Gastrocnemius medialis (tissue), 4 donors: ENCODE results near the gene DEFB124. TPM values are rescaled to one million over a fixed set of nuclear protein-coding genes. Genes with fewer than 3 reads are reported as not detected.

Experiments used
- ATAC-seq, 2 donors: fragments of 150-250 bp; one replicate each; pipeline ENCODE4 v1.9.1; 2016
- DNase-seq, 2 donors: peaks; one replicate each; pipeline ENCODE4 v3.0.0-alpha.2; 2019
- H3K27ac ChIP-seq, 4 donors: fragments of 200-600 bp; sonication (generic); 1 replicate in 1 of 4; 2 replicates in 3 of 4; pipeline ENCODE4 v1.5.1; 2016 to 2018; ENCODE audit warnings: mild to moderate bottlenecking in 2 of 4, moderate library complexity in 1 of 4
- H3K27me3 ChIP-seq, 3 donors: fragments of 200-600 bp; sonication (generic) in 2 of 3; 1 replicate in 1 of 3; 2 replicates in 2 of 3; pipeline versions ENCODE4 v1.5.1 to v1.6.0; 2016 to 2019; ENCODE audit warnings: mild to moderate bottlenecking in 1 of 3, moderate library complexity in 1 of 3
- H3K36me3 ChIP-seq, 2 donors: fragments of 200-600 bp; sonication (generic) in 1 of 2; one replicate each; pipeline ENCODE4 v1.5.1; 2017 to 2018
- H3K4me1 ChIP-seq, 2 donors: fragments of 200-600 bp; sonication (generic) in 1 of 2; one replicate each; pipeline ENCODE4 v1.5.1; 2016 to 2017; ENCODE audit warnings: mild to moderate bottlenecking in 2 of 2
- H3K4me3 ChIP-seq, 4 donors: fragments of 200-600 bp; sonication (generic) in 3 of 4; 1 replicate in 1 of 4; 2 replicates in 3 of 4; pipeline ENCODE4 v1.5.1; 2016 to 2019; ENCODE audit warnings: mild to moderate bottlenecking in 2 of 4
- H3K9me3 ChIP-seq, 3 donors: fragments of 200-600 bp; sonication (generic) in 2 of 3; 1 replicate in 1 of 3; 2 replicates in 2 of 3; pipeline ENCODE4 v1.5.1; 2016 to 2019
- POLR2A ChIP-seq, 2 donors: fragments of 450-650 bp; IDR thresholded peaks; one replicate each; pipeline ENCODE4 v1.6.1; 2017; ENCODE audit warnings: antibody characterized with exemption in 2 of 2, mild to moderate bottlenecking in 2 of 2, moderate library complexity in 2 of 2
- in situ Hi-C, 4 donors: fragments of 200-750 bp; cut with MboI; loops; one replicate each; pipeline versions ENCODE4 v1.15.0 to v1.8.0; 2017; ENCODE audit warnings: low sequenced_read_pairs in 4 of 4
- intact Hi-C: fragments of 100-400 bp; cut with DNase I; formaldehyde crosslinking; loops from one replicate; pipeline ENCODE4 v1.15.1; 2023; ENCODE audit warnings: low total_unique reads
- total RNA-seq, 4 donors: library from RNA; depleted of rRNA; stranded (reverse); fragments of >200 nt; gene quantifications; one replicate each; pipeline versions ENCODE4 v1.1.0 to v1.2.3, GENCODE V29; 2016
- TF ChIP-seq, protein P1 (sequence below), 5 experiments: fragments of 450-650 bp in 3 of 5; fragments of 200-600 bp in 2 of 5; sonication (generic) in 2 of 5; IDR thresholded peaks in 4 of 5; conservative IDR thresholded peaks in 1 of 5; 1 replicate in 4 of 5; 2 replicates in 1 of 5; pipeline ENCODE4 v1.5.1; 2016 to 2019; ENCODE audit warnings: antibody characterized with exemption in 5 of 5, mild to moderate bottlenecking in 3 of 5, moderate library complexity in 3 of 5

DEFB124 gene
- total RNA-seq, 4 donors from 2014 or later, result not detected

DNA sequence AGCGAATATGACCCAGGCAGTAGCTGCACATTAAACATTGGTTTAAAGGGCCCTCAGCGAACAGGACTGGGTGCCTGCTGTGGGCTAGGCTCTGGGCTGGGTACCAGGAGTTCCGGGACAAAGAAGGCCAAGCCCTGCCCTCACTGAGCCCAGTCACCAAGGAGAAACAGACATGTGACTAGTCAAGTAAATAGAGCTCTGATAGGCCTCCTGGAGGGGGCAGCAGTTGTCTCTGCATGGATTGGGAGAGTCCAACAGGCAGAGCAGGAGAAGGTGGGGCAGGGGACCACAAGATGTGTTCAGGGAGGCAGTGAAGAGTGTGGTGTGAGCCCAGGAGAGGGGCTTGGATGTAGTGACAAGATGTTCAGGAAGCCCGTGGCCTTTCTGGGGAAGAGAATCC, 42.4 kb upstream of the DEFB124 start:
- TF ChIP-seq, protein P1, sequence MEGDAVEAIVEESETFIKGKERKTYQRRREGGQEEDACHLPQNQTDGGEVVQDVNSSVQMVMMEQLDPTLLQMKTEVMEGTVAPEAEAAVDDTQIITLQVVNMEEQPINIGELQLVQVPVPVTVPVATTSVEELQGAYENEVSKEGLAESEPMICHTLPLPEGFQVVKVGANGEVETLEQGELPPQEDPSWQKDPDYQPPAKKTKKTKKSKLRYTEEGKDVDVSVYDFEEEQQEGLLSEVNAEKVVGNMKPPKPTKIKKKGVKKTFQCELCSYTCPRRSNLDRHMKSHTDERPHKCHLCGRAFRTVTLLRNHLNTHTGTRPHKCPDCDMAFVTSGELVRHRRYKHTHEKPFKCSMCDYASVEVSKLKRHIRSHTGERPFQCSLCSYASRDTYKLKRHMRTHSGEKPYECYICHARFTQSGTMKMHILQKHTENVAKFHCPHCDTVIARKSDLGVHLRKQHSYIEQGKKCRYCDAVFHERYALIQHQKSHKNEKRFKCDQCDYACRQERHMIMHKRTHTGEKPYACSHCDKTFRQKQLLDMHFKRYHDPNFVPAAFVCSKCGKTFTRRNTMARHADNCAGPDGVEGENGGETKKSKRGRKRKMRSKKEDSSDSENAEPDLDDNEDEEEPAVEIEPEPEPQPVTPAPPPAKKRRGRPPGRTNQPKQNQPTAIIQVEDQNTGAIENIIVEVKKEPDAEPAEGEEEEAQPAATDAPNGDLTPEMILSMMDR (IDR thresholded peaks at IDR 0.05 in 4 of 5, conservative IDR thresholded peaks at IDR 0.05 in 1 of 5), result peak in 1 of 5 experiments; percentile 25
- peak; percentile 19 to 34 for TF ChIP-seq POLR2A (IDR thresholded peaks at IDR 0.05)
- DNase-seq, result peak; percentile 56 to 86
- Histone ChIP-seq H3K27ac (peak overlapping the region; percentile 88 to 95 (median 90)), H3K4me3 (no peak overlapping the region), H3K9me3 (no peaks in the 10 kb centered on the region), H3K27me3 (no peaks in the 10 kb centered on the region), H3K36me3 (no peaks in the 10 kb centered on the region), H3K4me1 (peaks cover 38 to 47% of the 10 kb centered on the region in 2 donors)
- ATAC-seq, result peak; percentile 30 to 53
- intact Hi-C loops (loop anchor here (10.0 kb wide), 1 partner anchor 687 kb away; the partner anchor contains the start of genes PLAGL2 and POFUT1), in situ Hi-C loops (no loop called here)

DNA sequence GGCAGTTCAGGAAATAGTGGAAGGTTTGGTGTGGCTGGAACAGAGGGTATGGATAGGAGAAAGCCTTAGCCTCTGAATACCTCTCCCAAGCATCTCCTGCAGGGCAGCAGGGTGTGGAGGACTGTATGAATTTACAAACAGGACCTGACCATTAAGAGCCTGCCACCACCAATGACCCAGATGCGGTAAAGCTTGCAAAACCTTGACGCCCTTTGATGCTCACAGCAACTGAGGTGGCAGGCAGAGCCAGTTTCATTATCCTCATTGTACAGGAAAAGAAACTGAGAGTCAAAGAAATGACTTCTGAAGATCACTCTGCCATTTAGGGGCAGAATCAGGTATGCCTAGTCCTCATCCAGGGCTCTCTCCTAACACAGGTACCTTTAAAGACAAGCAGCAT, 41.7 kb upstream of the DEFB124 start:
- in situ Hi-C loops (no loop called here), intact Hi-C loops (loop anchor here (10.0 kb wide), 1 partner anchor 688 kb away; the partner anchor contains the start of genes PLAGL2 and POFUT1)
- no peak for ATAC-seq
- Histone ChIP-seq H3K27me3 (no peaks in the 10 kb centered on the region), H3K27ac (peak overlapping the region; percentile 88 to 95 (median 90)), H3K4me1 (peaks cover 37 to 41% of the 10 kb centered on the region in 2 donors), H3K36me3 (no peaks in the 10 kb centered on the region), H3K4me3 (no peak overlapping the region), H3K9me3 (no peaks in the 10 kb centered on the region)
- DNase-seq, result no peak
- TF ChIP-seq POLR2A (IDR thresholded peaks at IDR 0.05), result no peak
- TF ChIP-seq, protein P1 (IDR thresholded peaks at IDR 0.05 in 4 of 5, conservative IDR thresholded peaks at IDR 0.05 in 1 of 5), result no peak

DNA sequence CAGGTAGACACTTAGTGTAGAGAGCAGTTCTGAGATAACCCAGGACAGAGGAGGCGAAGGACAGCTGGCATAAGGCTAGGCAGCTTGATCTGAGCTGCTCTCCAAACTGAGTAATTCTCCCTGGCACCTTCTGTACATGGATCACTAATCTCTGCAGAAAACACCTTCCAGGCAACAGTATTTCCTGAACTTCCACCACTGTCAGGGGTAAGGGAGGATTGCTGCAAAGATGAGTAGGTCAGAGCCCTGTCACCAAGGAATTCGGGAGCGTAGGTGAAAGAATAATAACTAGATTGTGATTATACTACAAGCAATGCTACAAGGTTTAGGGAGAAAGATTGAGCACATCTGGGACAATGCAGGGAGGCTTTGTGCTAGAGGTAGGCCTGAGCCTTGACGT, 41.2 kb upstream of the DEFB124 start:
- H3K9me3 ChIP-seq, result no peaks in the 10 kb centered on the region
- no peaks in the 10 kb centered on the region for H3K27me3 ChIP-seq
- ATAC-seq (no peak), DNase-seq (no peak)
- in situ Hi-C loops, result no loop called here
- intact Hi-C loops, result loop anchor here (10.0 kb wide), 1 partner anchor 689 kb away; the partner anchor contains the start of genes PLAGL2 and POFUT1
- H3K4me1 ChIP-seq, result peaks cover 36 to 37% of the 10 kb centered on the region in 2 donors
- H3K36me3 ChIP-seq, result no peaks in the 10 kb centered on the region
- peak overlapping the region; percentile 88 to 95 (median 90) for H3K27ac ChIP-seq
- peak overlapping the region in 3 of 4 donors; percentile 72 to 96 (median 80) for H3K4me3 ChIP-seq
- TF ChIP-seq POLR2A (IDR thresholded peaks at IDR 0.05), result no peak
- TF ChIP-seq, protein P1 (IDR thresholded peaks at IDR 0.05 in 4 of 5, conservative IDR thresholded peaks at IDR 0.05 in 1 of 5), result no peak

DNA sequence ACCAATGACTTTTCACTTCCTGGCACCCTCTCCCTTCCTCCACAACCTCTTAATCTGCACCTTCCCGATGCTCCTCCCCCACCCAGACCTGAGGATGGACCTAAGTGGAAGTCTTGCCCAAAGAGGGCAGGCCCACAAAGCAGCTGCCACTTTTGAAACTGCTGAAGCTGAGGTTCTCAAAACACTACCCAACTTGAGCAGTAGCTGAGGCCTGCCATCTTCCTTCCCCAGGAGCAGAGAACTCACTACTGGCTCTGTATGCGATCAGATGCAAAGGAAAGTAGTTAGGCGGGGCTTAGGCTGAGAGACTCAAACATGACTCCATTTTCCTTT, 40.8 kb upstream of the DEFB124 start:
- H3K4me3 ChIP-seq, result peak overlapping the region; percentile 72 to 96 (median 88)
- ATAC-seq (no peak), DNase-seq (no peak)
- intact Hi-C loops, result loop anchor here (2.0 to 10.0 kb wide), 2 partner anchors 31 to 689 kb away; partner anchors contain the start of genes PLAGL2 and POFUT1
- H3K27me3 ChIP-seq, result no peaks in the 10 kb centered on the region
- no peaks in the 10 kb centered on the region for H3K9me3 ChIP-seq
- peak overlapping the region; percentile 88 to 95 (median 90) for H3K27ac ChIP-seq
- in situ Hi-C loops, result no loop called here
- H3K4me1 ChIP-seq, result peaks cover 32 to 37% of the 10 kb centered on the region in 2 donors
- no peaks in the 10 kb centered on the region for H3K36me3 ChIP-seq
- TF ChIP-seq, protein P1 (IDR thresholded peaks at IDR 0.05 in 4 of 5, conservative IDR thresholded peaks at IDR 0.05 in 1 of 5), result no peak
- TF ChIP-seq POLR2A (IDR thresholded peaks at IDR 0.05), result no peak
